GM23338 (cell line): Measurements from ENCODE around the gene SH3TC1.

Experiments used
- CREB1 ChIP-seq: fragments of 250-450 bp; sonication (Bioruptor Pico); IDR thresholded peaks from 2 replicates; pipeline ENCODE4 v1.5.0; 2020; ENCODE audit warnings: low read depth, mild to moderate bottlenecking, moderate library complexity
- EZH2 ChIP-seq: fragments of 200-600 bp; sonication (generic); IDR thresholded peaks from one replicate; pipeline ENCODE4 v1.8.0; 2017; ENCODE audit warnings: antibody characterized with exemption, mild to moderate bottlenecking, low read depth; ENCODE audit not compliant: unreplicated experiment
- EZH2phosphoT487 ChIP-seq: fragments of 200-600 bp; sonication (generic); IDR thresholded peaks from one replicate; pipeline ENCODE4 v1.8.1; 2018; ENCODE audit warnings: antibody characterized with exemption; ENCODE audit not compliant: unreplicated experiment
- JUNB ChIP-seq: IDR thresholded peaks from one replicate; pipeline ENCODE4 v1.6.1; 2016; ENCODE audit warnings: antibody characterized with exemption; ENCODE audit not compliant: unreplicated experiment
- NANOG ChIP-seq: IDR thresholded peaks from 2 replicates; pipeline ENCODE4 v1.6.1; 2016; ENCODE audit warnings: antibody characterized with exemption, borderline replicate concordance
- POLR2AphosphoS5 ChIP-seq: IDR thresholded peaks from 2 replicates; pipeline ENCODE4 v1.6.1; 2016; ENCODE audit warnings: antibody characterized with exemption, low read depth
- STAT1 ChIP-seq: IDR thresholded peaks from one replicate; pipeline ENCODE4 v1.6.1; 2016; ENCODE audit warnings: antibody characterized with exemption; ENCODE audit not compliant: unreplicated experiment
- ZNF114 ChIP-seq: fragments of 250-450 bp; sonication (Bioruptor Pico); IDR thresholded peaks from 2 replicates; pipeline ENCODE4 v1.5.0; 2020; ENCODE audit warnings: mild to moderate bottlenecking, moderate library complexity
- ZNF331 ChIP-seq: fragments of 250-450 bp; sonication (Bioruptor Pico); IDR thresholded peaks from 2 replicates; pipeline ENCODE4 v1.5.0; 2020; ENCODE audit warnings: low read depth, mild to moderate bottlenecking, moderate library complexity
- TF ChIP-seq, protein P1 (sequence below), 2 experiments: fragments of 200-600 bp in 1 of 2; sonication (generic) in 1 of 2; conservative IDR thresholded peaks; 2 replicates each; pipeline versions ENCODE4 v1.5.1 to v1.6.1; 2016 to 2017; ENCODE audit warnings: antibody characterized with exemption in 2 of 2, low read depth in 2 of 2, mild to moderate bottlenecking in 2 of 2, moderate library complexity in 1 of 2
- TF ChIP-seq, protein P2 (sequence below): IDR thresholded peaks from one replicate; pipeline ENCODE4 v1.6.1; 2018; ENCODE audit warnings: antibody characterized with exemption; ENCODE audit not compliant: unreplicated experiment
- TF ChIP-seq, protein P3 (sequence below): IDR thresholded peaks from 2 replicates; pipeline ENCODE4 v1.6.1; 2016; ENCODE audit warnings: antibody characterized with exemption

DNA sequence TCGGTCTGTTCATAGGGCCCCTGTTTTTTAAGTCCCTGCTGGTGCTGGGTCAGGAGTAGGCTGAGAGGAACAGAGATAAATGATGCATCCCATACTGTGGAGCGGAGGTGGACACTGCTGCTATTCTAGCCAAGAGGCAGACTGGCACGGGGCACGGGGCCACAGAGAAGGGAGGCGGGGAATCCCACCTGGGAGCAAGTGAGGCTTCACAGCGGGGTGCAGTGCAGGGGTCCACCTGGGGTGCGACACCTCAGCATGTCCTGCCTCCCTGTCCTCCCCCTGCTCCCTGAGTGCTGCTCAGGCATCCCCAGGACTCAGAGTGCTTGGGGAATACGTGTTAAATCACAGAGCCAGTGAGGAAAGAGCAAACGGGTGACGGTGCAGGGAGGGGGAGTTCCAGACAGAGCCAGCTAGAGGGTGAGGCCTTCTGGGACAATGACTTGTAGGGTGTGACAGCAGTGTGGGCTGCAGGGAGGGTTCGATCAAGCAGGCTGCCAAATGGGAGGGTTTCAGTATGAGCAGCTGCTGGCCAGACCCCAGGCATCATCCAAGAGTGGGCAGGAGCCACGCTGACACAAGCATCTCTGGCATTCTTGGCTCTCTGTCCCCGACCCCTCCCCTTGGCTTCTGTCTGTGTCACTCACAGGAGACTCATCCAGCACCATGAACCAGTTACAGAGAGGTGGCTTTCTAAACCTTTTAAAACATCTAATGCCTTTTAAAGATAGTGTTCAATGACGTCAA, 56.8 kb downstream of the SH3TC1 start:
- TF ChIP-seq POLR2AphosphoS5 = no peak
- TF ChIP-seq CREB1 = no peak
- TF ChIP-seq EZH2phosphoT487 = no peak
- TF ChIP-seq, protein P1, sequence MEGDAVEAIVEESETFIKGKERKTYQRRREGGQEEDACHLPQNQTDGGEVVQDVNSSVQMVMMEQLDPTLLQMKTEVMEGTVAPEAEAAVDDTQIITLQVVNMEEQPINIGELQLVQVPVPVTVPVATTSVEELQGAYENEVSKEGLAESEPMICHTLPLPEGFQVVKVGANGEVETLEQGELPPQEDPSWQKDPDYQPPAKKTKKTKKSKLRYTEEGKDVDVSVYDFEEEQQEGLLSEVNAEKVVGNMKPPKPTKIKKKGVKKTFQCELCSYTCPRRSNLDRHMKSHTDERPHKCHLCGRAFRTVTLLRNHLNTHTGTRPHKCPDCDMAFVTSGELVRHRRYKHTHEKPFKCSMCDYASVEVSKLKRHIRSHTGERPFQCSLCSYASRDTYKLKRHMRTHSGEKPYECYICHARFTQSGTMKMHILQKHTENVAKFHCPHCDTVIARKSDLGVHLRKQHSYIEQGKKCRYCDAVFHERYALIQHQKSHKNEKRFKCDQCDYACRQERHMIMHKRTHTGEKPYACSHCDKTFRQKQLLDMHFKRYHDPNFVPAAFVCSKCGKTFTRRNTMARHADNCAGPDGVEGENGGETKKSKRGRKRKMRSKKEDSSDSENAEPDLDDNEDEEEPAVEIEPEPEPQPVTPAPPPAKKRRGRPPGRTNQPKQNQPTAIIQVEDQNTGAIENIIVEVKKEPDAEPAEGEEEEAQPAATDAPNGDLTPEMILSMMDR (conservative IDR thresholded peaks at IDR 0.05; ENCODE audit: low read depth in 2 of 2) = no peak
- TF ChIP-seq, protein P2, sequence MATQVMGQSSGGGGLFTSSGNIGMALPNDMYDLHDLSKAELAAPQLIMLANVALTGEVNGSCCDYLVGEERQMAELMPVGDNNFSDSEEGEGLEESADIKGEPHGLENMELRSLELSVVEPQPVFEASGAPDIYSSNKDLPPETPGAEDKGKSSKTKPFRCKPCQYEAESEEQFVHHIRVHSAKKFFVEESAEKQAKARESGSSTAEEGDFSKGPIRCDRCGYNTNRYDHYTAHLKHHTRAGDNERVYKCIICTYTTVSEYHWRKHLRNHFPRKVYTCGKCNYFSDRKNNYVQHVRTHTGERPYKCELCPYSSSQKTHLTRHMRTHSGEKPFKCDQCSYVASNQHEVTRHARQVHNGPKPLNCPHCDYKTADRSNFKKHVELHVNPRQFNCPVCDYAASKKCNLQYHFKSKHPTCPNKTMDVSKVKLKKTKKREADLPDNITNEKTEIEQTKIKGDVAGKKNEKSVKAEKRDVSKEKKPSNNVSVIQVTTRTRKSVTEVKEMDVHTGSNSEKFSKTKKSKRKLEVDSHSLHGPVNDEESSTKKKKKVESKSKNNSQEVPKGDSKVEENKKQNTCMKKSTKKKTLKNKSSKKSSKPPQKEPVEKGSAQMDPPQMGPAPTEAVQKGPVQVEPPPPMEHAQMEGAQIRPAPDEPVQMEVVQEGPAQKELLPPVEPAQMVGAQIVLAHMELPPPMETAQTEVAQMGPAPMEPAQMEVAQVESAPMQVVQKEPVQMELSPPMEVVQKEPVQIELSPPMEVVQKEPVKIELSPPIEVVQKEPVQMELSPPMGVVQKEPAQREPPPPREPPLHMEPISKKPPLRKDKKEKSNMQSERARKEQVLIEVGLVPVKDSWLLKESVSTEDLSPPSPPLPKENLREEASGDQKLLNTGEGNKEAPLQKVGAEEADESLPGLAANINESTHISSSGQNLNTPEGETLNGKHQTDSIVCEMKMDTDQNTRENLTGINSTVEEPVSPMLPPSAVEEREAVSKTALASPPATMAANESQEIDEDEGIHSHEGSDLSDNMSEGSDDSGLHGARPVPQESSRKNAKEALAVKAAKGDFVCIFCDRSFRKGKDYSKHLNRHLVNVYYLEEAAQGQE = no peak
- TF ChIP-seq EZH2 = no peak
- TF ChIP-seq, protein P3, sequence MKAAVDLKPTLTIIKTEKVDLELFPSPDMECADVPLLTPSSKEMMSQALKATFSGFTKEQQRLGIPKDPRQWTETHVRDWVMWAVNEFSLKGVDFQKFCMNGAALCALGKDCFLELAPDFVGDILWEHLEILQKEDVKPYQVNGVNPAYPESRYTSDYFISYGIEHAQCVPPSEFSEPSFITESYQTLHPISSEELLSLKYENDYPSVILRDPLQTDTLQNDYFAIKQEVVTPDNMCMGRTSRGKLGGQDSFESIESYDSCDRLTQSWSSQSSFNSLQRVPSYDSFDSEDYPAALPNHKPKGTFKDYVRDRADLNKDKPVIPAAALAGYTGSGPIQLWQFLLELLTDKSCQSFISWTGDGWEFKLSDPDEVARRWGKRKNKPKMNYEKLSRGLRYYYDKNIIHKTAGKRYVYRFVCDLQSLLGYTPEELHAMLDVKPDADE = no peak
- TF ChIP-seq JUNB = no peak
- no peak for TF ChIP-seq ZNF114
- no peak for TF ChIP-seq NANOG
- TF ChIP-seq ZNF331 (CRISPR knock-in tag) = no peak
- TF ChIP-seq STAT1 = no peak
